Activated CD8-positive, alpha-beta memory T cell treated with anti-CD3 and anti-CD28 coated beads, Interleukin-2, amount 50 U/mL, for 48 hours (primary cell): ENCODE measurements around the gene CACNA1A.

ENCODE experiments used
- DNase-seq: peaks from one replicate; pipeline ENCODE4 v3.0.0-alpha.2; 2020

The CACNA1A gene

DNA sequence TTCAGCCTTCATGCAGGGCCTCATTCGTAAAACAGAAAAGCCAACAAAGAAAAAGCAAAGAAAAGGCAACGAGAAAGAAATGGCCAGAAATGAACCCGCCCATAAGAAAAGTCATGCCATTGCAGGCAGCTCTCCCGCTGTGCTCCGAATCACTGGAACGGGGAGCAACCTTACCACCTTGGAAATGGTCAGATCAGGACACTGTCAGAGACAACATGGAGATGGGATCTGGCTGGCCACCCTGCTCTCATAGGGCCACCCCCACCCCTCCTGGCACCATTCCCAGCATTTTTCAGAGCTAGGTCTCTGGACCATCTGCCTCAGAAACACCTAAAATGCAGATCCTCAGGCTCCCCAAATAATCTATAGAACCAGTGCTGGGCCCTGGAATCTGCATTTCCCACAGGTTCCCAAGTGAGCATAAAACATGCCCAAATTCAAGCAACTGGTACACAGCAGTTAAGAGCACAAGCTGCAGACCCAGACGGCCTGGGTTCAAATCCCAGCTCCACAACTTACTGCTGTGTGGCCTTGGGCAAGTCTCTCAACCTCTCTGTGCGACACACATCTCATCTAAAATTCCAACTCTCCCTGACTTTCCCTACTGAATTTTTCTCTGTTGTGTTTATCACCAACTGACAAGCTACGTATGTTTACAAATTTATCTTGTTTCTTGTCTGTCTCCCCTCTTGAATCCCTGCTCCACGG is 204.5 kb downstream of the CACNA1A start:
- no peak for DNase-seq

DNA sequence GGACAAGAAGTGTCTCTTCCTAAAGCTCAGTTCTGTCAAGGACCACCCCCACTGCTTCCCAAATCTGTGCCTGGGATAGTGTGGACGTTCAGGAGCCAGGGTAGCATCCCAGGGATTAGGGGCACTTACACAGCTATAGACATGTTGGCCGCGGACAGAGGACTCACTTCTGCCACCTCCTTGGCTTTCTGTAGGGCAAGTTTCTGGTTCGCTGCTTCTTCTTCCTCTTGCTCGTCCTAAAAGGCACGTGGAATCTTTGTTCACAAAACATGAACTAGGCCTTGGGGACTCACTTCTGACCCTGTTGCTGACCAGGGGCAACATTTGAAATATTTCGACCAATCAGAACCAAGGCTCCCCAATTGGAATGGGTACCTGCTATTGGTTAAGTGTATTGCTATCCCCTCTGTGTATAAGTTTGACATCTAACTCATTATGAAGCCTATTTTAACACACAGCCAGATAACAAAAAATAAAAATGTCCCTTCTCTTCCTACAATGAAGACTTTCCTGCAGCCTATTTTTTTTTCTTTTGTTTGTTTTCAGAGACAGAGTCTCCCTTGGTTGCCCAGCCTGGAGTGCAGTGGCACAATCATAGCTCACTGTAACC is 205.8 kb downstream of the CACNA1A start:
- no peak for DNase-seq

DNA sequence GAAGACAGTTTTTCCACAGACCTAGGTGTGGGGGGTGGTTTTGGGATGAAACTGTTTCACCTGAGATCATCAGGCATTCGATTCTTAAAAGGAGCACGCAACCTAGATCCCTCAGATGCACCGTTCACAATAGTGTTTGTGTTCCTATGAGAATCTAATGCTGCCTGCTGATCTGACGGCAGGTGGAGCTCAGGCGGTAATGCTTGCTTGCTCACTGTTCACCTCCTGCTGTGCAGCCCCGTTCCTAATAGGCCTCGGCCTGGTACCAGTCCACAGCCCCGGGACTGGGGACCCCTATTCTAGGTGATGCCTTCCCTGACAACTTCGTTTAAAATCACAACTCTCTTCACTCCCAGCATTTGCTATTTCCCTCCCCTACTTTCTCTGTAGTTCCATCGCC is 206.4 kb downstream of the CACNA1A start:
- no peak for DNase-seq

DNA sequence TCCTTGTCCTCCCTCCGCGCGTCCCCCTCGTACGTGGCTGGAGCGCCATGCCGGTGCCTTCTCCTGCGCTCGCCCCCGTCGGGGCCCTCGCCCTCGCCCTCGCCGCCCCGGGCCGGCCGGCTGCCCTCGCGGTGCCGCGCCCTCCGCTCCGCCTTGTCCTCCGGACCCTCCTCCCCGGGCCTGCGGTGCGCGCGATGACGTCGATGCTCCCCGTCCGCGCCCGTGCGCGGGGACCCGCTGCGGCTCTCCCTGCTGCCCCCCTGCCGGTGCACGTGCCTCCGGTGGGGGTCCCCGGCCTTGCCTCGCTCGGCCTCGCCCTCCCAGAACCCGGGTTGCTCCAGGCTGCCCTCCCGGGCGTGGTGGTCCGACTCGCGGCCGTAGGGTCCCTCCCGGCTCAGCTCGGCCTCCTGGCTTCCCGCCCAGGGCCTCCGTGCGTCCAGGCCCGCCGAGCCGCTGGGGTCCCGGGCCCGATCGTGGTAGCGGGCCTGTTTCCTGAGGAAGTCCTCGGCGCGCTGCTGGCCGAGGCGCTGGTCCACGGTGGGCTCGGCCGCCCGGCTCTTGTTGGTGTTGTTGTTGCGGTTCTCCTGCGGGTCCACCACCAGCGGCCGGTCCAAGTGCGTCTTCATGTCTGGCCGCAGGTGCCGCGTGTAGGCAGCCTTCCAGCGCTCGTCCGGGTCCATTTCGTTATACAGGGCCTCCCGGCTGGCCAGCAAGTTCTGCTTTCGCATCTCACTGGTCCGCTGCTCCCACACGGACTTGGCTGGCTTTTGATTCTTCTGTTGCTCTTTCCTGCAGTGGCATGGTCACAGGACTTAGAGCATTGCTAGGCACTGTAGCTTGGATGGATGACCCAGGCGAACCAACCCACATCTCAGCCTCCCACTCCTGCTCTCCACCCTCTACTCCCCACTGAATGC is 207.5 kb downstream of the CACNA1A start:
- DNase-seq = no peak

DNA sequence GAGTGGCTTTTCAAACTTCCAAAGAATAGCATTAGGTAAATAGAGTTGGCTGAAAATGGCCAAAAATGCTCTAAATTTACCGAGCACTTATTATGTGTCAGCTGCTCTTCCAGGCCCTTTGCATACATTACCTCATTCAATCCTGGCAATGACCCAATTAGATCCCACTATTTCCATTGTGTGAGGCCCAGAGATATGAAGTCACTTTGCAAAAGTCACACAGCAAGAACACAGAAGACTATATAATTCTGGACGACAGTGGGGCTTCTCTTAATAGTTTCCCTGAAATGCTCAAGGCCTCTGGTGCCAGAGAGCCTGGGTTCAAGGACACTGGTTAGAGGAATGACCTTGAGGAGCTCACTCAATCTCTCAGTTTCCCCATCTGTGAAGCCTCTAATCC is 209.3 kb downstream of the CACNA1A start:
- DNase-seq = no peak

DNA sequence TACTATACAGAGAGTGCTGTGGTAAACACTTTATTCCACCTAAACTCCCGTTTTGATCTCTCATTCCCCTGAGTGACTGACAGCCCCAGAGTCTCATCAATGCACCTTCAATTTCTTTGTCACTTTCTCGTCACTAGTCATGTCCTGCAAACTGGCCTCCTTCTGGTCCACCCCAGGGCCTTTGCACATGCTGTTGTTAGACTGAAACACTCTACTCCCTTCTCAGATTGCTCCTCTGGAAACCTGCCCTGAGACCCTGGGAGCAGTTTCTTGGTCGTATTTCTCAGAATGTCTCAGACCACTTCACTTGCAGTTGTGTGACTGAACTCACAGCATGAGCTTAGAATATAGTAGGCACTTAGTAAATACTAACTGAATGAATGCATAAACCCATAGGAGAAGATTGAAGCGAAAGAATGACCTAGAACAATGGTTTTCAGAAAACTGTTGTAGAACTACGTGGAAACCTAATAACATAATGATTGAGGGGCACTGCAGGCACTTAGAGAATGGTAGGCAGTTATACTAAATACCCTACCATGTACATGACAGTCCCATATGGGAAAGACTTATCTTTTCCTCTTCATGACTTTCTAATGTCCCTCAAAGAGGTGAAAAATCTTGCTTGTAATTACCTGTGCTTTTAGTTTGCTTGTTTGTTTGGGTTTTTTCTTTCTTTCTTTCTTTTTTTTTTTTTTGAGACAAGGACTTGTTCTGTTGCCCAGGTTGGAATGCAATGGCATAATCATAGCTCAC is 211.3 kb downstream of the CACNA1A start:
- no peak for DNase-seq

DNA sequence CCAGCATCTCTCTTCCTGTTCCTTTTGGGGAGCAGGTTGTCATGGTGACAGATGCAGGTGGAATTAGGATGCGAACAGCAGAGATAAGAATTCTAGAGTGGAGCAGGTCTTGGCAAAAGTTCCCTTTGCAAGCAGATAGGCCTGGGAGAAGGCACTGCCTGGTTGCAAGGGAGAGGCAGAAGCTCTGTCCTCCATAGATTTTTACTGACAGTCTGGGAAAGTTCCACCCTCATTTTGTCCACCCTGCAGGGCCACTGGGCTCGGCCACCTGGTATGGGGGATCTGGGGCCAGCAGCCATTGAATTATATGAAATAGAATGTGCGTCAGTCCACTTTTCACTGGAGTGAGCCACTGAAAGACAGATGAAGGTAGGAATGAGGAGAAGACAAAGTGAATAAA is 214.4 kb downstream of the CACNA1A start:
- DNase-seq = no peak

DNA sequence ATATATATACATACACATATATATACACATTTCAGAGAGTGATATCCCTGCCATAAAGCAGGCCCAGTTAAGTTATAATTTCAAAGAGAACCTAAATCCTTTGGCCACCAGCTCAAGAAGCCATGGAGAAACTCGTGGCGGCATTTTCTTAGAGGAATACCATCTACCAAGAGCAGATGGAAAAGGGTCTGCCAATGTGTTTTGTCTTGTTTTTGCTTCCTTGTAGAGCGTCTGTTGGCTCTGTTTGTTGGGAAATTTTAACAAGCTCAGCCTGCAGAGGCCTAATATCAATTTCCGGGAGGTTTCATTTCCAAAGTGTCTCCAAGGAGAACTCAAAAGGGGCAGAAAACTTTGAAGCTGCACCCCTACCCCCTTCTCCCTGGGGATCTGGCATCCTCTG is 215.5 kb downstream of the CACNA1A start:
- no peak for DNase-seq

DNA sequence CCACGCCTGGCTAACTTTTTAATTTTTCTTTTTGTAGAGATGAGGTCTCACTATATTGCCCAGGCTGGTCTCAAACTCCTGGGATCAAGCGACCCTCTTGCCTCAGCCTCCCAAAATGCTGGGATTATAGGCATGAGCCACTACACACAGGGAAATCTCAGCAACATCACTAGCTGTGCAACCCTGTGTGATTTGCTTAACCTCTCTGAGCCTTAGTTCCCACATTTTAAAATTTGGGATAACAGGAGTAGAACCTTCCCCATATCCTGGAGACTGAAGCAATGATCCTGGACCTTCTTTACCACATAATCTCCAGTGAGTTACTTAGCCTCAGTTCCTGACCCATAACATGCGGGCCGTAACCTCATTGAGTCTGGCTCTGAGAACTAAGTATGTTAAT is 217.0 kb downstream of the CACNA1A start:
- DNase-seq = no peak

DNA sequence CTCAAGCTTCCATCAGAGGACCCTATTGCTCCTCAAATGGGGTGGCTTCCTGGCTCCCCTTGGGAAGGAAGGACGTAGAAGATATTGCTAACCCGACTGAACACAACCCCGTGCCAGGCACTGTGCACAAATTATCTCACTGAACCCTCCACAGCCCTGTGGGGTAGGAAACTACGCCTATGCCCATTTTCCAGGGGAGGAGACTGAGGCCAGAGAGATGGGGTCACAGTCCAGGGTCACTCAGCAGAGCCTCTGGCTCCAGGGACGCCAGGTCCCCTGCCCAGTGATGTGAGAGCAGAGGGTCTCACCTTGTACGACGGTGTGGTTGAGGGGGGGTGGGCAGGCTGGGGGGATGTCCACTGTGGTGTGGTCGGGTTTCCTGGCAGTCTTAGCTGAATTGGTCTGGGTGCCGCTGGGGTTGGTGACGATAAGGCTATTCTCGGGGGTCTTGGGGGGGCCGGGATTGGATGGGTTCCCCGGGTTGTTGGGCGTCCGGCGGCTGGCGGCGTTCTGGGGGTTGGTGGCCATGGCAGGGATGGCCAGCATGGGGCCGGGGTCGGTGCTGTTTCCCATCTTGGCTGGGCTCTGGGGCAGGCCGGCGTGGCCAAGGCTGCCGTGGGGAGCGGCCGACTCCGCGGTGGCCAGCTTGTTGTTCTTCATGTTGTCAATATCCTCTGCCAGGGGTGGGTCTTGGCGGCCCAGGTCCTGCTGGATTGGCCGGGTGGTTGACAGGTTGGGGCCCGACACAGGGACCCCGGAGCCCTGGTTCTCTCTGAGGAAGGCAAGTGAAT is 219.9 kb downstream of the CACNA1A start:
- no peak for DNase-seq

DNA sequence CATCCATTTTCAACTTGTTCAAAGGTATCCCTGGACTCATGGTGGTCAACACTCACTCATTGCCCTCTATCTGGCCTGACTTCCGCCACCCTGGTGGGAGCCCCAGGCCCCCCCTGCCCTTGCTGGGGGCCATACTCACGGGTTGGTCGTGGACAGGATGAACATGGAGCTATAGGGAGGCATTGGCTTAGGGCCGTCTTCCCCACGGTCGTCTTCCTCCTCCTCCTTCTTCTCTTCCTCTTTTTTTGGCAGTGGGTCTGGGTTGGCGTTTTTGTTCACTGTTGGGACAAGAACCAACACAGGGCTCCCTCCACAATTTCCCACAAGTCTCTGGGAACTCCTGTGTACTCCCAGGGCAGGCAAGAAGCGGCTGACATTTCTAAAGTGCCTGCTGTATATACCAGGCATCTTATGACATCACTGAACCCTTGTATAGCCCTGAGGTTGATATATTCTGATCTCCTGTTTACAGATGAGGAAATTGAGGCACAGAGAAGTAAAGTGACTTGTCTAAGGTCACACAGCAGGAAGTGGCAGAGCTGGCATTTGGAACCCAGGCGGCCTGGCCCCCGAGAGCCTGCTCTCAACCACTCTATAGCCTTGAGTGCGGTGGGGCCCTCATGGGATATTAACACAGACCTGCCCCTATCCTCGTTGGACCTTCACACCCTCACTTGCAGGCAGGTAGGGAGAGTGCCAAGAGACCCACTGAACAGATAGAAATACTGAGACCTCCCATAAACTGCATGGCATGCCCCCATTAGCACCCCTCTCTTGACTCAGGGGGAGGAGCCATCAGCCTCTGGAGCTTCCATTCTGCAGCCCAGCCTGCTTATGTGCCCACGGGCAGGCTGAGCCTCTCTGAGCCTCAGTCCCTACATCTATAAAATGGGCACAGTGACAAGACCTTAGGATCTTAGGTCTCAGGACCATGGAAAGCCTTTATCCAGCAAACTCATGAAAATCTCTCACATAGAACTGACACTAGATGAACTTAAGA is 221.1 kb downstream of the CACNA1A start:
- no peak for DNase-seq

DNA sequence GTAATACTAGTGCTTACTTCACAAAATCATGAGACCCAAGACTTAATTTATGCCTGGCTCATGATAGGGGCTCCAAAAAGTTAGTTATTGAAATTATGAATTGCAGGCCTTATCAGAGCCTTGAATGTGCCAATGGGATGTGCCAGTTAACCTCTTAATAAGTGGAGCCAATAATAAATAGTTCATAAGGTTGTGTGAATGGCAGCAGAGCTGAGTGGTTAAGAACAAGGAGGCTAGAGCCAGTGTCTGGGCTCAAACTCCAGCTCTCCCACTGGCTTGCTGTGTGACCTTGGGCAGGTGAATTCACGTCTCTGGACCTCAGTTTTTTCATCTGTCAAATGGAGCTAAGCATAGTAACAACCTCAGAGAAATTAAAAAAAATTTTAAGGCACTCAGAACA is 222.4 kb downstream of the CACNA1A start:
- DNase-seq = no peak

DNA sequence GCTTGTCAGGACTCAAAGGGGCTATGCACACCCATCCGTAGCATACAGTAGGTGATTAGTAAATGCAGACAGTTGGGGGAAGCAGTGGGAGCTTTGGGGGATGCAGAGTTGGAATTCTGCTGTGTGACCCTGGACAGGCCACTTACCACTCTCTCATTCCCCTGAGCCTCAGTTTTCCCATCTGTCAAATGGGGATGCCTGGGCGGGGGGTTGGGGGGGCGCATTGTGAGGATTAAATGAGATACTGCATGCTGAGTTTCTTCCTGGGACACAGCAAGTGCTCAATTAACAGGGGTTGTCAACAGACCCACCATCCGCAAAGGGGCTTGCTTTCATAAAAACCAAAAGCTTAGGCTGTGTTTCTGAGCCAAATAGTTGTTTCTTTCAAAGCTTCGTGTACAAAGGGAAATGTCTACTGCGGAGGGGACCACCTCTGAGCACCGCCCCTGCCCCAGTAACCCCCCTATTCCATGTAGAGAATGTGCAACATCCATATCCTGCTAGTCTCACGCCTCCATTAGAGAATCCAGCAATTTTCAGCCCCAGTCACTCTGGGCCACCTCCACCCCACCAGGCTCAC is 223.7 kb downstream of the CACNA1A start:
- DNase-seq = no peak

DNA sequence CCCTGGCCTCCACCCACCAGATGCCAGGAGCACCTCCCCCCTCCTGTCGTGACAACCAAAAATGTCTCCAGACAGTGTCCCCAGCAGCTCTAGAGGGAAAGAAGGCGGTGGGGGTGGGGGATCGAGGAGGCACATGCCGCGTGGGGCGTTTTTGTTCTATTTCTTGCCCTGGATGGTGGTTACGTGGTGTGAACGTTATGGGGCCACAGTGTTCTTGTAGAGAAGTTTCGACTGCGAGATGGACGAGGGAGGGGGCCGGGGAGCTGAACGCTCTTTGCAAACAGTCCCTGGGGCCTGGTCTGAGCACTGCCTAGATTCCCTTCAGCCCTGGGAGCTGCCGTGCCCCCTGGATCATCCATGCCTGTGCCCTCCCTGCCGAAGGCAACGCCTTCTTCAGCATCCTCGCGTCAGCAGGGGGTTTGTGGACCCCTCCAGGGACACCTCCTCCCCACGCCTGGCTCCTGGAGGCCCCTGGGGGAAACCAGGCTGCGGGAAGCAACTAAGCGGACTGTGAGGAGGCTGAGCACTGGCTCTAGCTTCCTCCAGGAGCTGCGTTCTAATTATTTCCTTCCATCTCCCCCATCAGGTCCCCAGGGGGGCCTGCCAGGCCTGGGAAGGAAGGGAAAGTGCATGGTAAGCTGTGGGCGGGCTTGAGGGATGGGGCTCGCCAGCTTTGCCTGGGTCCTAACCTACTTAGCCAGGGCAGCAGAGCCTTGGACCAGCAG is 224.6 kb downstream of the CACNA1A start:
- DNase-seq = no peak

DNA sequence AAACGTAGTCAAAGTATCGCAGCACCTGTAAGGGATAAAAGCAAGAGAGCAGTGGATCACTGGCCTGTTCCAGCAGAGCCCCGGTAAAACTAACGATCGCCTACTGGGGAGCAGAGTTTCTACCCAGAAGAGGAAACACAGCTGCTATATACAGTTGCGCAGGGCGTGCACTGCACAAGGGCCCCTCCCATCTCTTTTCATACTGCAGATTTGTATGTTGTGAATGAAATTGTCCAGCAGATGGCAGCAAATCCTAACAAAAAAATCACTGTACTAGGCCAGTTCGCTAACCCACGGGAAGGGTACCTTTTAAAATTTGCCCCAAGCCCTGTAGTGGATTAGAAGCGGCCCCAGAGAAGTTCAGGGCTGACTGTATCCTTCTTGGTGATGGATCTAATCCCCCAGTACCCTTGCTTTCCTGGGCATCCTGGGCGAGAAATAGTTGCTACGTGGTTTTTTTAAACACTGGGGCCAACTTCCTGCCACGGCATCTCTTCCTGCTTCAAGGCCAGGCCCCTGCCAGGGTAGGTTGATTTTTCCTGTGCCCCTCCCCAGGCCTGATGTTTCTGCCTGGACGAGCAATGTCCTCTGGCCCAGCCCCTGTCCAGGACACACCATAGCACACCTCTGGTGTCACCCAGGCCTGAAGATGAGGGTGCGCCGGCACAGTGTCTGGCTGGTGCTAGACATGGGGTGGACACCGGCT is 229.0 kb downstream of the CACNA1A start:
- DNase-seq = peak; percentile 72

DNA sequence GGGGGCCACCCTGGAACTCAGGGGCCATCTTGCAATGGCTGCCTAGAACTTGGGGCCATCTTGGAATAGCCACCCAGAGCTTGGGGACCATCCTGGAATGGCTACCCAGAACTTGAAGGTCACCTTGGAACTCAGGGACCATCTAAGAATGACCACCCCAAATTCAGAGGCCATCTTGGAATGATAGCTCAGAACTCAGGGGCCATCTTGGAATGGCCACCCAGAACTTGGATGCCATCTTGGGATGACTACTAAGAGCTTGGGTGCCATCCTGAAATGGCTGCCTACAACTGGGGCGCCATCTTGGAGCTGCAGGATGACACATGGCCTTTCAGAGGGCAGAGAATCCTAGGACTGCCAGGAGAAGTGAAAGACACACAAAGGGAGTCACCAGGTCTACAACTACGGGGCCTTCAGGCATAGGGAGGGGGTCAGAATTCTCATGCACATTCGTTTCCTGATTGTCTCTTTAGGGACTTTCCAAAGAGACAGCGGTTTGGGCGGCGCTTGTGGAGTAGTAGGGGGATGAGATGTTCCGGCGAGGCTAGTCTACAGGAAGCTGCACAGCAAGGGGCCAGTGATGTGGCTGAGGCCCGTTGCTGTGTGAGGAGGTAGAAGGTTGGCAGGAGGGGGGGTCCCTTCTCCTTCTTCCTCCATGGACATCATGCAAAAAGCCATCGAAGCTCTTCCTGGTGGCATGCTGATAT is 231.1 kb downstream of the CACNA1A start:
- DNase-seq = no peak

DNA sequence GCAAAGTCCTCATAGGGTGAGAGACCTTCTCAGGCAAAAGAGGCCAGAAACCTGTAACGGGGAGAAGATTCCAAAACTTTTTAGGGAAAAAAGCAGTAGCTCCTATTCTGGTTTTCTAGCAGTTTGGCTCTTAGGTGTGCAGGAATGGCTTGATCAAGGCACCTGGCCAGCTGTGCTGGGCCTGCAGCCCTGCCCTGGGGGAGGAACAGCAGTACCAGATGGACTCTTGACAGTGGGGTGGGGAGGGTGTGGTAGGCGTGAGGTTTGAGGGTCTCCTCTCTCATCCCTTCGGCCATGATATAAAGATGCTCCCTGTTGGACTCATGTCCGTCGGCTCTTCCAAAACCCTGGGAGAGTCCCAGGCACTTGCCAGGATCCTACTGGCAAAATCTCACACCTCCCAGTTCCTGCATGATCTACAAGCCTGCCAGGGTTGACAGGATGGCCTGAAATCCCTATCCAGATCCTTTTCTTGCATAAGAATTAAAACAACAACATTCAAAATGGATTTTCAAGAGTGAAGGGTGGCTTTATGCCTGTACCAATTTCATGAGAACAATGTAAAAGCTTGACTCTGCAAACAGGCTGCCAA is 235.7 kb downstream of the CACNA1A start:
- DNase-seq = no peak

DNA sequence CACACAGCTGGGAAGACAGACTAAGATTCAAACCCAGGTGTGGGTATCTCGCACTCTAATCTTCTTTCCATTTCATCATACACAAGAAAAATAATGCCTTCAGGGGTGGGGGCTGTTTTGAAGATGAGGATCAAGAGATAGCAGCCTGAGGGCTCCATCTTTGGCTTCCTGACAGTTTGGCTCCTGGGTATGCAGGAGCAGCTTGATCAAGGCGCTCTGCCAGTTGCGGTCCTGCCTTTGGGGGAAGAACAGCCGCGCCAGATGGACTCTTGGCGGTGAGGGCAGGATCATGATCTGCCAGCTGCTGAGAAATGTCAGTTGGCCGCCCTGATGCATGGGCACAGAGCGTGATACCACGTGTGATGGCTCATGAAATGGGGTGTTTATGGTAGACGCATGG is 236.9 kb downstream of the CACNA1A start:
- no peak for DNase-seq
